OCI-M1 (cell line): ENCODE measurements around the gene GCK.
"Not testable (repeated sequence)": the region's sequence is repeated elsewhere in the genome, so short reads cannot be mapped to it uniquely, and the experiment has no call there.

Source experiments
- DNase-seq: peaks from one replicate; lab custom pipeline; 2025; lab: John Stamatoyannopoulos, UW

Gene GCK

DNA sequence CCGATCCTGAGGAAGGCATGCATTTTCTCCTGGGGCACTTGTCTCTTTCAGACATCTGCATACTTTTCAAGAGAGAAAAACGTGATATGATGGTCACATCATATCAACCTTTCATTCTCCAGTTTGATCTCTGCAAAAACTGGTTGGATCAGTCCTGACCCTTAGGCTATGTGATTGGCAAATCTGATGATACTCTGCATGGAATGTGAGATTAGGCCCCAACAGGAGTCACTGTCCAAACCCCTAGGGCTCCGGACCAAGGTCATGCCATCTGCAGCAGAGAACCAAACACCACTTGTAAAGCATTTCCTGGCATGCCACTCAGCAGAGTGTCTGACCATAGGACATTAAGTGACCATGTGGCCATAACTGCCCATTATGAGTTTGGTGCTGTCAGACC, 8.6 kb downstream of the GCK start:
- DNase-seq: no peak

DNA sequence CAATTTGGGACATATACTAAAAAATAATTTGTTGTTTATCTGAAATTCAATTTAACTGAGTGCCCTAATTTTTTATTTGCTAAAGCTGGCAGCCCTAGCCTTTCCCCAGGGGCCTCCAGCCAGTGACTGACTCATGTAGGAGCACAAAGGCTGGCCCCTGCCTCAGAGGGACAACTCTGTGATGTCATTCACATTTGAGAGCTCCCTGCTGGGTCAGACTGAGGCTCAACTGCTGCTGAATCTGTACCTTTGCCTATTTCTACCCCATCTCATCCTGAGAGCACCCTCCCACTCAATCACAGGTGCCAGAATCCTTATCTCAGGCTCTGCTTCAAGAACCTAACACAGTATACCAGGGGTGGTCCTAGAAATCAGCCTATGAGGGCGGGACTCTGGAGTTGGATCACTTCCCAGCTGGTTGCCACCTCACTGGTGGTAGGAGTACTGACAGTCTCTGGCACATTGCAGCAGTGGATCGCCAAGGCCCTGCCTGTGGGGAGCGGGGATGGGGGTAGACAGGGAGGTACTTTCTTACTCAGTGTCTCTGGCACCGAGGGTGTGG, 11.6 kb downstream of the GCK start:
- no peak for DNase-seq

- no peak for DNase-seq
These were observed 12.8 kb downstream of the GCK start for GRCh38 chr7:44176486-44176885.

DNA sequence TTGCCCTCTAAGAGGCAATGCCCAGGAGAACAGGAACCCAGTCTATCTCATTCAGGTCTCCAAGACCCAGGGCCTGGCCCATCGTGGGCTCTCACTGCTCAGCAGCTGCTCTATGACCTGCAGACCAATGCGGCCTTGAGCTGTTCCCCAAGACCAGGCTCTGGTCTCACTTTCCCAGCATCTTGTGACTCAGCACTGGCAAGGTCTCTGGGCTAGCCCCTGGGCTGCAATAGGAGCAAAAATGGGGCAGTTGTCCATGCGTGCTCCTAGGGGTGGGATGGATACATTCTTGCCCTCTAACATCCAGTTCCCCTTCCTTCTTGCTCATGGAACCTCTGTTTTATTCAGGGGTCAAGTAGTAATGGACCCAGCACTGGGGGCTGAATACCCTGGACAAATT, 13.5 kb downstream of the GCK start:
- DNase-seq: no peak

DNA sequence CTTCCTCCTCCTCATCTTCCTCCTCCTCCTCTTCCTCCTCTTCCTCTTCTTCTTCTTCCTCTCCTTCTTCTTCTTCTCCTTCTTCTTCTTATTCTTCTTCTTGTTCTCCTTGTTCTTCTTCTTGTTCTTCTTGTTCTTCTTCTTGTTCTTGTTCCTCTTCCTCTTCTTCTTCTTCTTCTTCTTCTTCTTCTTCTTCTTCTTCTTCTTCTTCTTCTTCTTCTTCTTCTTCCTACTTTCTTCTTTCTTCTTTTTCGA, 14.6 kb downstream of the GCK start:
- not testable (repeated sequence) for DNase-seq

- no peak for DNase-seq
These were observed 15.1 kb downstream of the GCK start for GRCh38 chr7:44173911-44174693.

DNA sequence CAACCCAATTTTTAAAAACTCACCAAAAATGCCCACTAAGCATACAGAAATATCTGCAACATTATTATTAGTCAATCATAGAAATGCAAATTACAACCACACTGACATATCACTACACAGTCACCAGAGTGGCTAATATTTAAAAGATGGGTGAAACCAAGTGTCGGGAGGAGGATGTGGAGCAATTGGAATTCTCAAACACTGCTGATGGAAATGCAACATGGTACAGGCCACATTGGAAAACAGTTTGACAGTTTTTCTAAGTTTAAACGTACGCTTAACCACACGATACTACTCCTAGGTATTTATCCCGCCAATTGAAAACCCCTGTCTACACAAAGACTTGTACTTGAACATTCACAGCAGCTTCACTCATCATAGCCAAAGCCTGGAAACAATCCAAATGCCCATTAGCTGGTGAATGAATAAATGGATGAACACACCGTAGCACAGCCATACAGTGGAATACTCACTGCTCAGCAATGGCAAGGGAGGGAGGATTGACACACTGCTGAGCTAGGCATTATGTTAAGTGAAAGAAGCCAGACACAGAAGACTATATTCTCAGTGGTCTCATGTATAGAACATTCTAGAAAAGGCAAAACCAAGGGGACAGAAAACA, 16.3 kb downstream of the GCK start:
- DNase-seq: no peak

DNA sequence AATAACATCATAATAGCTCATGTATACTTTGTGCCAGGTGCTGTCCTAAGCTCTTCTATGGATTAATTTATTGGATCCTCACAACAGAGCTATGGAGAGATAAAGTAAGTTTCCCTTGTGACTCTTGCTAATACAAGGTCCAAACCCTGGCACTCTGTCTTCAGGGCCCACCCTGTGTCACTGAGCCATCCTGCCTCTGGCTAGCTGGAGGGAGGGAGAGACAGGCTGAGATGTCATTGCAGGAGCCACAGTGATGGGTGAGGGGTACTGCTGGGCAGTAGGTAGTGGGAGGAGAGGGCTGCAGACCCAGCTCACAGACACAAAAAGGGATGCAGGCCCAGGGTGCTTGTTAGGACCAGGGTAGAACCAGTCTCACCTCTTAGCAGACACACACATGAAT, 16.9 kb downstream of the GCK start:
- no peak for DNase-seq

- DNase-seq: not testable (repeated sequence)
These were observed 17.3 kb downstream of the GCK start for GRCh38 chr7:44171901-44172300.

DNA sequence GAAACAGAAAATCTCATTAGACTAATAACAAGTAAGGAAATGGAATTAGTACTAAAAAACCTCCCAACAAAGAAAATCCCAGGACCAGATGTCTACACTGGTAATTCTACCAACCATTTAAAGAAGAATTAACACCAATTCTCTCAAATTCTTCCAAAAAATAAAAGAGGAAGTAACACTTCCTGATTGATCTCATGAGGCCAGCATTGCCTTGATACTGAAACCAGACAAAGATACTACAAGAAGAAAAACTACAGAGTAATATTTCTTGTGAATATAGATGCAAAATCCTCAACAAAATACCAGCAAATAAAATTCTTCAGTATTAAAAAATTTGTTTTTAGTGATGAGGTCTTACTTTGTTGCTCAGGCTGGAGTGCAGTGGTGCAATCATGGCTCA, 21.3 kb downstream of the GCK start:
- DNase-seq: peak; percentile 46

DNA sequence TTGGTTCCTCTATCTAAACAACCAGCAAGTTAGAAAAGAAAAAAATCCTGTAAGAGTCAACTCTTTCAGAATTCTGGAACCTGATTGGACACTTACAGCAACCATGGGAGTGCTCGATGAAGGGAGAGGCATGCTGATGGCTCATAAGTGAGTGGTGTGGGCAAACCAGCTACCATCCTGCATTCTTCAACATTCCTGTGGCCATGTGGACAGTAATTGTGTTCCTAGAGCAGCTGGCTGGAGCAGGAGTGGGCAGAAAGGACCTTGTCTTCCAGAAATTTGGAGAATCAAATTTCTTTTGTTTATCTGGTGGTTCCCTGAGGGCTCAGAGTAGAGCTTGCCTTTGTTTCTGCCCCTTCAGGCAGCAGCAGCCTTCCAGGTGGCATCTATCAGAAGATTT, 25.6 kb downstream of the GCK start:
- no peak for DNase-seq

DNA sequence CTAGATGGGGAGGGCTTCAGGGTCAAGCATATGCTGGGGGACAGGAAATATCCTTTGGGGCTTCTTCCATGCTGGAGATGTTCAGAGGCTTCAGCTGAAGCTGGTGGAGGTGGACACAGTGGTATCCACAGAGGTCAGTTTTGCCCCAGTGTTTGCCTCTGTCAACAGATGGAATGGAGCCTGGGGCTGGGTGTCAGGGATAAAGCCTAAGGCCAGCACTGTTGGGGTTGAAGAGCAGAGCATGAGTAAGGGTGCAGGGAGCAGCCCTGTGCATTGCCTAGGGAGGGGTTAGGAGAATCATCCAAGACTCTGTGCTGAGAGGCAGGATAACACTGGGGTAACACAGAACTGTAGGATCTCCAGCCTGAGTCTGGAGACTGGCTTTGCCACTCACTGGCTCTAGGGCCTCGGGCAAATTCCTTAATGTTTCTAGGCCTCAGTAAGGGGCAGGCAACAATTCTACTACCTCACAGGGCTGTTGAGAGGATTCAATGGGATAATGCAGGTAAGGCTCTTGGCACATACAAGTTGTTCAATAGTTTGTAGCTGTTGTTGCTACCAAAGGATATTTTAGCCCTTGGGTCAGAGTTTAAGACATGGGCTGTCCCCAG, 26.3 kb downstream of the GCK start:
- no peak for DNase-seq

- DNase-seq: no peak
These were observed 27.1 kb downstream of the GCK start for GRCh38 chr7:44162179-44162578.

DNA sequence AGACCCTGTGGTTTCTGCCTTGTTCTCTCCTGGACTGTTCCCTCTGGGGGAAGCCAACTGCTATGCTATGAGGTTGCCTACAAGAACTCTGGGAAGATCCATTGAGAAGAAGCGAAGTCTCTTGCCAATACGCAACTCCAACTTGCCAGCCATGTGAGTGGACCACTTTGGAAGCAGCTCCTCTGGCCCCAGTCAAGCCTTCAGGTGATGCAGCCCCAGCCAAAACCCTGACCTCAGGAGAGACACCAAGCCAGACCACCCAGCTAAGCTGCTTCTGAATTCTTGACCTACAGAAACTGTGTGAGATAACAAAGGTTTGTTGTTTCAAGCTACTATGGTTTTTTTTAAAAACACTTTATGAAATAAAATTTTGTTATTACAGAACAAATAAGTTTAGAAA, 27.9 kb downstream of the GCK start:
- DNase-seq: no peak

DNA sequence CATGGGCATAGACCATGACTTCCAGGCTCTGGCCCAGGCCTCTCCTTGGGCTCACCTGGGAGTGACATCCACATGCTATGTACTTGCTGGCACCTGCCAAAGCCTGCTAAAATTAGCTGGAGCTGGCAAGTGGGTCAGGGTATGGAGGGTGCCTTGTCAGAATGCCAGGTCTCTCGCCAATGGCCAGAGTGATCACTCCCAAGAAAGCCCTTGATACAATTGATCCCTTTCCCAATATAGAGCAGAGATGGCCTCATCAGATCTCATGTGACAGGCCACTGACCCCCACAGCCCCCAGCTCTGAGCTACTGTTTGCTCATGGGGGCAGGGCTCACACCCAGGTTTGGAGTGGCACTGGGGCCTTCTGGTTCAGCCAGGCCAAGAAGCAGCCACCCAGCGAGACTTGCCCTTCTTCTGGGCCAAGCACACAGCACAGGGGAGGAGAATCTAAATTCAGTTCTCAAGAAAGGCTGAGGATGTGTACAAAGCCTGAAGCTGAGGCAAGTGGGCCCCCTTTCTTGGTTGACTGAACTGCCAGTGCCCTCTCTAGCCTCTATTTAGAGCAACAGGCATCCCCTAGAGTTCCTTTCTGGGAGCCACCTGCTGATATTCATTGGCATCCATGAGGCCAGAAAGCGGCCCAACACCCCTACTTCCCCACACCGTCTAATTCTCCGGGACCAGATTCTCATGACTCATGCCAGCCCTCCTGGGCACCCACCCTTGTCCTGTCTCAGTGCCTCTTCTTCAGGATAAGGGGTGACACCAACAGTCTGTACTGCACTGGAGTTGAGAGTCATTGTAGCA, 29.2 kb downstream of the GCK start:
- no peak for DNase-seq

- DNase-seq: no peak
These were observed 30.2 kb downstream of the GCK start for GRCh38 chr7:44158873-44159631.

DNA sequence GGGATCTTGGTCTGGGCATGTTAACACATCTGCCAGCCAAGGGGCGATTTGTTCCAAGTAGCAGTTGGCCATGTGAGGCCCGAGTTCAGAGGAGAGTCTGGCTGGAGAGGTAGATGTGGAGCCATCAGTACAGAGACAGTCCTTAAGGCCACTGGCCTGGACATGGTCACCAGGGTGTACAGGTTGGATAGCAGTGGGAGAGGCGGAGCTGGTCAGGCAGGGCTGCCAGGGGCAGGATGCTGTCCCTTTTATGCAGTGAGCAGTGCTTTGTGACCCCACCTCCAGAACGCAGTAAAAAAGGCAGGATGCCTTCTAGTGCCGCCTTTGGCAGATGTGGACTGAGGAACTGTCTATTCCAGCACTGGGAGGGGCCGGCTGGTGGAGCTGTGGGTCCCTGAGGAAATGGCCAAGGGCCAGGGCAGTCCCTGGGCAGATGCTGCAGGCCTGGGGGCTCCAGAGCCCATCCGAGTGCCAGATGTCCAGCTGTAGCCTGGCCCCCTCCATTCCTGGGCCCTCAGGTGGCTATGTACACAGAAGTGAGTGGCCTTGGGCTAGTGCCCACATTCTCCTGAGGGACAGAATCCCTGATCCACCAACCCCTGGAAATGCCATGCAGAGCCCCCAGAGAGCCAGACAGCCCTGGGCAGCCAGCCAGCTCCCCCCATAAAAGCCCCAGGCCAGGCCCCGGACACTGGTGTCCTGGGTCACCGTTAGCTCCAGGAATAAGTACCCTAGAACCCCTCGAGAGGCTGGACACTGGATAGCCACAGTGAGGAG, 31.0 kb downstream of the GCK start:
- DNase-seq: no peak

GRCh38 chr7:44157116-44158080, 31.8 kb downstream of the GCK start:
- DNase-seq: no peak

GRCh38 chr7:44156453-44157010, 32.7 kb downstream of the GCK start:
- DNase-seq: no peak
